GM18907 (cell line): ENCODE measurements around the gene KIF5A.
"Not testable (repeated sequence)": the region's sequence is repeated elsewhere in the genome, so short reads cannot be mapped to it uniquely, and the experiment has no call there.

Experiments
- ATAC-seq: cut with Tn5 transposase; IDR thresholded peaks from one replicate; pipeline ENCODE4 v1.9.1; 2021; ENCODE audit warnings: mild to moderate bottlenecking, moderate library complexity; ENCODE audit not compliant: unreplicated experiment

The KIF5A gene

GRCh38 chr12:57549909-57550640, at the start of gene KIF5A:
Gene KIF5A (plus strand): TSS chr12:57550044. CDS start chr12:57550272, 228 bp downstream.
- ATAC-seq = no peak

- ATAC-seq = no peak
These were observed 49.6 kb upstream of the KIF5A start for GRCh38 chr12:57500213-57500612.

- not testable (repeated sequence) for ATAC-seq
These were observed 47.4 kb upstream of the KIF5A start for GRCh38 chr12:57502311-57502969.

- ATAC-seq = not testable (repeated sequence)
These were observed 43.3 kb upstream of the KIF5A start for GRCh38 chr12:57506541-57506940.

GRCh38 chr12:57507796-57508195, 42.0 kb upstream of the KIF5A start:
- not testable (repeated sequence) for ATAC-seq

GRCh38 chr12:57511161-57511560, 38.7 kb upstream of the KIF5A start:
- ATAC-seq = no peak

GRCh38 chr12:57511588-57512325, 38.1 kb upstream of the KIF5A start:
- ATAC-seq = no peak

GRCh38 chr12:57512665-57513064, 37.2 kb upstream of the KIF5A start:
- ATAC-seq = no peak

- ATAC-seq = no peak
These were observed 36.6 kb upstream of the KIF5A start for GRCh38 chr12:57513266-57513665.

- ATAC-seq = not testable (repeated sequence)
These were observed 36.2 kb upstream of the KIF5A start for GRCh38 chr12:57513677-57514076.

- not testable (repeated sequence) for ATAC-seq
These were observed 35.6 kb upstream of the KIF5A start for GRCh38 chr12:57514246-57514645.

- no peak for ATAC-seq
These were observed 35.0 kb upstream of the KIF5A start for GRCh38 chr12:57514720-57515407.

- no peak for ATAC-seq
These were observed 34.4 kb upstream of the KIF5A start for GRCh38 chr12:57515408-57515933.

- ATAC-seq = no peak
These were observed 33.8 kb upstream of the KIF5A start for GRCh38 chr12:57515934-57516541.

GRCh38 chr12:57516617-57517153, 33.2 kb upstream of the KIF5A start:
- ATAC-seq = no peak

- ATAC-seq = no peak
These were observed 32.7 kb upstream of the KIF5A start for GRCh38 chr12:57517187-57517586.

- ATAC-seq = not testable (repeated sequence)
These were observed 32.1 kb upstream of the KIF5A start for GRCh38 chr12:57517718-57518117.

- no peak for ATAC-seq
These were observed 31.5 kb upstream of the KIF5A start for GRCh38 chr12:57518176-57518919.
